HG03442 (cell line): ENCODE data around the gene AGRN.
"Not testable (repeated sequence)": the region's sequence is repeated elsewhere in the genome, so short reads cannot be mapped to it uniquely, and the experiment has no call there.

Experiments
- ATAC-seq: cut with Tn5 transposase; IDR thresholded peaks from one replicate; pipeline ENCODE4 v1.9.1; 2021; ENCODE audit warnings: mild to moderate bottlenecking, moderate library complexity; ENCODE audit not compliant: unreplicated experiment

Gene AGRN

DNA sequence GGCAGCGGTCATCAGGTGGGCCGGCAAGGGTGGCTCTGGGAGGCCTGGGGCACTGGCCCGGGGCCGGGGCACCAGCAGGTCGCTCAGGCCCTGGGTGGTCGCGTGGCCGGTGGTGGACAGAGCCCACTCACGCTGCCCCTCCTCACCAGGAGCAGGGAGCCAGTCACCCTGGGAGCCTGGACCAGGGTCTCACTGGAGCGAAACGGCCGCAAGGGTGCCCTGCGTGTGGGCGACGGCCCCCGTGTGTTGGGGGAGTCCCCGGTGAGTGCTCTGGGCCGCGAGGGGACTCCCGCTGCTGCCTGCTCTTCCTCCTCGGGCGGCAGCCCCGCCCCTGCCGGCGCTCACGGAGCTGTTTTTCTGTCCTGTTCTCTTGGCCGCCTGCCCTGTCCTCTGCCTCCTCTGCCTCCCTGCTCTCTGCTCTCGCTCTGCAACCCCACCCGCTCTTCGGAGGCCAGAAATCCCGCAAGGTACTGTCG lies 30.7 kb downstream of the AGRN start:
- ATAC-seq = no peak

GRCh38 chr1:1051127-1051810 lies 31.3 kb downstream of the AGRN start:
- ATAC-seq = no peak

GRCh38 chr1:1052003-1052840 lies 32.3 kb downstream of the AGRN start:
- no peak for ATAC-seq

- no peak for ATAC-seq
These were observed 33.1 kb downstream of the AGRN start for GRCh38 chr1:1053022-1053421.

- no peak for ATAC-seq
These were observed 33.8 kb downstream of the AGRN start for GRCh38 chr1:1053682-1054081.

GRCh38 chr1:1054099-1054700 lies 34.3 kb downstream of the AGRN start:
- no peak for ATAC-seq

- ATAC-seq = no peak
These were observed 35.1 kb downstream of the AGRN start for GRCh38 chr1:1054971-1055370.

DNA sequence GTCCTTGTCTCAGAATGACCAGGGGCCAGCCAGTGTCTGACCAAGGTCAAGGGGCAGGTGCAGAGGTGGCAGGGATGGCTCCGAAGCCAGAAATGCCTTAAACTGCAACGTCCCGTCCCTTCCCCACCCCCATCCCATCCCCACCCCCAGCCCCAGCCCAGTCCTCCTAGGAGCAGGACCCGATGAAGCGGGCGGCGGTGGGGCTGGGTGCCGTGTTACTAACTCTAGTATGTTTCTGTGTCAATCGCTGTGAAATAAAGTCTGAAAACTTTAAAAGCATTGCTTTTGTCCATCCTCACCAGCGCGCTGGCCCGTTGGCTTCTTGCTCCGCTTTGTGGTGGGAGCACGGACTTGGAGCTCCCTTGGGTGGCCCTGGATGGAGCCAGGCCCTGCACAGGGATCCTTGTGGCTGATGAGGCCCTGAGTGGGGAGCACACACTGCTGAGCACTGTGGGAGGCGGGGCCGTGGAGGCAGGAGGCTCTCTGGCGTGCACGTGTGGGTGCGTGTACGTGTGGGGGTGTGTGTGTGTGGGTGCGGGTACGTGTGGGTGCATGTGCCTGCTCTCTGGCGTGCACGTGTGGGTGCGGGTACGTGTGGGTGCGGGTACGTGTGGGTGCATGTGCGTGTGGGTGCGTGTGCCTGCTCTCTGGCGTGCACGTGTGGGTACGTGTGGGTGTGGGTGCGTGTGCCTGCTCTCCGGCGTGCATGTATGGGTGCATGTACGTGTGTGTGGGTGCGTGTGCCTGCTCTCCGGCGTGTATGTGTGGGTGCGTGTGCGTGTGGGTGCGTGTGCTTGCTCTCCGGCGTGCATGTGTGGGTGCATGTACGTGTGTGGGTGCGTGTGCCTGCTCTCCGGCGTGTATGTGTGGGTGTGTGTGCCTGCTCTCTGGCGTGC lies 36.2 kb downstream of the AGRN start:
- no peak for ATAC-seq

DNA sequence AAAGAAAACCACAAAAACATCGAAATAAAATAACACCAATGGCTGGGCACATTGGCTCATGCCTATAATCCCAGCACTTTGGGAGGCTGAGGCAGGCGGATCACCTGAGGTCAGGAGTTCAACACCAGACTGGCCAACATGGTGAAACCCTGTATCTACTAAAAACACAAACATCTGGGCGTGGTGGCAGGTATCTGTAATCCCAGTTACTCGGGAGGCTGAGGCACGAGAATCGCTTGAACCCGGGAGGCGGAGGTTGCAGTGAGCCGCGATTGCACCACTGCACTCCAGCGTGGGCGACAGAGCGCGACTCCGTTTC lies 37.8 kb downstream of the AGRN start:
- ATAC-seq = not testable (repeated sequence)

DNA sequence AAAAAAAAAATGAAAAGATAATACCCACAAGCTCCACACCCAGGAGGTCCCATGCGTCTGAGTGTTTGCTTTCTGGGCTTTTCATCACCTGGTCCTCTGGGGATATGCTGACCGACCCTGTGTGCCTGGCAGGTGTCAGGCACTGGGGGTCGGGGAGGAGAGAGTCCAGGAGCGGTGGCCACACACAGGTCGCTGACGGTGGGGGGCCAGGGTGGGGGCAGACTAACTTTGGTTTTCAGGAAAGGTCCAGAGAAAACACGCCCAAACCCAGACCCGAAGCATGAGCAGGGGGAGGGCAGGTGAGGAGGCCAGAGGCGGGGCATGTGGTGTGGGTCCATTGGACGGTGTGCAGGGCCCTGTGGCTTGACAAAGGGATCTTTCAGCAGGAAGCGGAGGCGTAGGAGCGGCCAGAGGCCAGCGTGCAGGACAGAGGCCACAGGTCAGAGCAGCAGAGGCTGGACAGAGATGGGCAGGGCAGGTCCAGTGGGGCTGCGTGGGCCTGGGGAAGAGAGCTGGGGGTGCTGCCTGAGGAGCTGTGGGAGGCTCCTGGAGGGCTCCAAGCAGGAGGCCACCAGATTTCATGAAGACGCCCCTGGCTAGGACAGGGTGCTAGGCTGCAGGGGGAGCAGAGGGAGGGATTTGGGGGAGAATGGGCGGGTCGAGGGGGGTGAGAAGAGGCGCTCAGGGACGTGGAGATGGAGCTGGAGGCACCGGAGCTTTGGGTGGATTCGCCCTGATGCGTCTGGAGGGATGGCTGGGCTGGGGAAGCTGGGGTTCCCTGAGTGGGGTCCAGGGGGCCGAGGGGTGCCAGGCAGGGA lies 38.4 kb downstream of the AGRN start:
- no peak for ATAC-seq

- peak; percentile 26 for ATAC-seq
These were observed 39.1 kb downstream of the AGRN start for GRCh38 chr1:1058921-1059493.

DNA sequence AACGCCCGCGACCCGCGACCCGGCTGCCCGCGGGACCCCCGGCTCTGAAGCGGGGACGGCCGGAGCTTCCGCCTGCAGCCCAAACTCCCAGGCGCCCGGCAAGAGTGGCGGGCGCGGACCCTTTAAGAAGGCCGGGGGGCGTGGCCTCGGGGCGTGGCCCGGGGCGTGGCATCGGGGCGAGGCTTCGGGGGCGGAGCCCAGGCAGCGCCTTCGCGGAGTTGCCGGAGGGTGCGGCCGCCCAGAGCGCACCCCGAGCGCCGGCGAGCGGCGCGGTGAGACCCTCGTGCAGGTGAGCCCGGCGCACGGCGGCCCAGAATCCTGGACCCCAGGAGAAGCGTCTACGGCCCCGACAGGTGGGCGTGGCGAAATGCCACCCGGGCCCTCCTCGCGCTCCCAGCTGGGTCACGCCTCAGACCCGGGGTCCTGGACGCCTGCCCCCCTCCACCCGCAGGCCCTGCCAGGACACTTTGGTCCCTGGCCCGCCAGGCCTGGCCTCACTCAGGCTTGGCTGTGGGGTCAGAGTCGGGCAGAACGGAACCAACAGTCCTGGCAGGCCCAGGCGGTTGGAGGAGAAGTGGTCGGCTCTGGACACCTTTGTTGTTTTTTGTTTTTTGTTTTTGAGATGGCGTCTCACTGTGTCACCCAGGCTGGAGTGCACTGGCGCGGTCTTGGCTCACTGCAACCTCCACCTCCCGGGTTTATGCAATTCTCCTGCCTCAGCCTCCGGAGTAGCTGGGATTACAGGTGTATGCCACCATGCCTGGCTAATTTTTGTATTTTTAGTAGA lies 39.8 kb downstream of the AGRN start:
- ATAC-seq = peak; percentile 51

GRCh38 chr1:1060281-1061000 lies 40.5 kb downstream of the AGRN start:
- no peak for ATAC-seq

DNA sequence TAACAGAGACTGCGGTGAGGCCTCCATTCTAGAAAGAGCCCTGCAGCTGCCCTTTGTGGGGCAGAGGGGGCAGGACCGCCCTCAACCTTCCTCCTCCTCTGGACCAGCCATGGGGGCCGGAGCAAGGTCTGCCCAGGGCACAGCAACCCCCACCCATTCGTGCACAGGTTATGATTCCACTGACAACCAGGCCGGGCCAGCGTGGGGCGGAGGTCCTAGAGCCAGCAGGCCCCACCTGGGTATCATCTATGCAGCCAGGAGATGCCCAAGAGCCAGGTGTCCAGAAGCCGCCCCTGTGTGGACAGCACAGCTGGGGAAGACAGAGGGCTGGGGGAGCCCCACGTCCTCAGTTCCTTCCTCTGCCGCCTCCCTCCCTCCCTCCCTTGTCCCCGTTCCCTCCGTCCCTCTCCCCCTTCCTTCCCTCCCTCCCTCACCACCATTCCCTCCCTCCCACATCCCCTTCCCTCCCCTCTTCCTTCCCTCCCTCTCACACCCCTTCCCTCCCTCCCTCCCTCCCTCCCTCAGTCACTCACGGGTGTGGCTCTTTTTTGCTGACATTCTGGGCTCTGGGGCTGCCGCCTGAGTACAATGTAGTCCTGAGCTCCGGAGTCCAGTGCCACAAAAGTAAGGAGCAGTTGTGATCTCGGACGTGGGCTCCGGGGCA lies 41.9 kb downstream of the AGRN start:
- no peak for ATAC-seq

GRCh38 chr1:1062348-1063163 lies 42.6 kb downstream of the AGRN start:
- ATAC-seq = no peak

GRCh38 chr1:1063261-1063944 lies 43.5 kb downstream of the AGRN start:
- no peak for ATAC-seq
